Suppressor macrophage treated with lipopolysaccharide for 1 hour (primary cell): ENCODE data around the gene ITGAL.
"Not testable (repeated sequence)": the region's sequence is repeated elsewhere in the genome, so short reads cannot be mapped to it uniquely, and the experiment has no call there.

Experiments
- DNase-seq, 3 donors: peaks; one replicate each; pipeline ENCODE4 v3.0.0-alpha.2; 2020 to 2022

Gene ITGAL

DNA sequence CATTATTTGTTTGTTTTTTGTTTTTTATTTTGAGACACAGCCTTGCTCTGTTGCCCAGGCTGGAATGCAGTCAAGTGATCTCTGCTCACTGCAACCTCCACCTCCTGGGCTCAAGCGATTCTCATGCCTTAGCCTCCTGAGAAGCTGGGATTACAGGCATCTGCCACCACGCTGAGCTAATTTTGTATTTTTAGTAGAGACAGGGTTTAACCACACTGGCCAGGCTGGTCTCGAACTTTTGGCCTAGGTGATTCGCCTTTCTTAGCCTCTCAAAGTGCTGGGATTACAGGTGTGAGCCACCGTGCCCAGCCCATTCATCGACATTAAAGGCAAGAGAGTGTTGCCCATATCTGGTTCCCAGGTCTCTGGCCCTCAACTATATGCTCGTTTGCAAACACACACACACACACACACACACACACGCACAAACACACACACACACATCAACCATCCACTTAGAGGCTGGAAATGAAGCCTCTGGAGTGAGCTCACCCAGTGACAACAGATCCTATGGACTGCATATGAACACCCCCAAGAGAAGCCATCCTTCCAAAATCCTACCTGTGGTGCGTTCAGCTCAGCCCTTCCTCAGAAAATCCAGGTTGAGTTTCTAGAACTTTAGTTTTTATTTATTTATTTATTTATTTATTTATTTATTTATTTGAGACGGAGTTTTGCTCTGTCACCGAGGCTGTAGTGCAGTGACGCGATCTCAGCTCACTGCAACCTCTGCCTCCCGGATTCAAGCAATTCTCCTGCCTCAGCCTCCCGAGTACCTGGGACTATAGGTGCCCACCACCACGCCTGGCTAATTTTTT lies 14.6 kb upstream of the ITGAL start:
- DNase-seq, result no peak

DNA sequence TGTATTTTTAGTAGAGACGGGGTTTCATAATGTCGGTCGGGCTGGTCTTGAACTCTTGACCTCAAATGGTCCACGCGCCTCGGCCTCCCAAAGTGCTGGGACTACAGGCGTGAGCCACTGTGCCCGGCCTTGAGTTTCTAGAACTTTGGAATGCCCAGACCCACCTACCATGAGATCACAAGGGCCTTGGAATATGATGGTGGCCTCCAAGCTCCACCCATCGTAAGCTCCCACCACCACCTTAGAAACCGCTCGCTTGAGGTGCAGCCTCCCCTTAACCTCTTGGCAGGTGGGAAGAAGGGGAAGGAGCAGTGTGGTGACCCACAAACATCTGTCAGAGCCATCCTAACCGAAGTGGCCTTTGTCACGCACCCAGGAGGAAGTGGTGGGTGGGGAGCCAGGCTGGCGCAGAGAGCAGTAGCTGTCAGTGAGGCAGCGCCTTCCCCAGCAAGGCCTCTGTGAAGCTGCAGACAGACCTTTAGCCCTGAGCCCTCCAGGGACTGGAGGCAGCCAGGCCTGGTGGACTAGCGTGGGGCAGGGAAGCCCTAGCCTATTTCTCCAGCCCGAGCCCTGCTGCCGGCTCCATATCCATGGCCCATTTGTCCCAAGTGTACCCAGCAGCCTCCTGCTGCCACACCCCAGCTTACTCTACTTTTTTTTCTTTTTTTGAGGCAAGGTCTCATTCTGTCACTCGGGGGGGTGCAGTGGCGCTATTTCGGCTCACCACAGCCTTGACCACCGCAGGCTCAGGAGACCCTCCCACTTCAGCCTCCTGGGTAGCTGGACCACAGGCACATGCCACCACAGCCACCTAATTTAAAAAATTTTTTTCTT lies 13.8 kb upstream of the ITGAL start:
- DNase-seq, result peak; percentile 87 to 89 (median 89)

DNA sequence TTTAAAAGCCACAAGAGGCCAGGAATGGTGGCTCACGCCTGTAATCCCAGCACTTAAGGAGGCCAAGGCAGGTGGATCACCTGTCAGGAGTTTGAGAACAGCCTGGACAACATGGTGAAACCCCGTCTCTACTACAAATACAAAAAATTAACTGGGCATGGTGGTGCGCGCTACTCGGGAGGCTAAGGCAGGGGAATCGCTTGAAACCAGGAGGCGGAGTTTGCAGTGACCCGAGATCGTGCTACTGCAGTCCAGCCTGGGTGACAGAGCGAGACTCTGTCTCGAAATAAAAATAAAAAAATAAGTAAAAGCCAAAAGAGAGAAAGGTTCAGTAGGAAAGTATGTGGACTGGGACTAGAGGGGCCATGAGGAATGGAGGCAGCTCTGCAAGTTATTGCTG lies 13.1 kb upstream of the ITGAL start:
- DNase-seq, result no peak

DNA sequence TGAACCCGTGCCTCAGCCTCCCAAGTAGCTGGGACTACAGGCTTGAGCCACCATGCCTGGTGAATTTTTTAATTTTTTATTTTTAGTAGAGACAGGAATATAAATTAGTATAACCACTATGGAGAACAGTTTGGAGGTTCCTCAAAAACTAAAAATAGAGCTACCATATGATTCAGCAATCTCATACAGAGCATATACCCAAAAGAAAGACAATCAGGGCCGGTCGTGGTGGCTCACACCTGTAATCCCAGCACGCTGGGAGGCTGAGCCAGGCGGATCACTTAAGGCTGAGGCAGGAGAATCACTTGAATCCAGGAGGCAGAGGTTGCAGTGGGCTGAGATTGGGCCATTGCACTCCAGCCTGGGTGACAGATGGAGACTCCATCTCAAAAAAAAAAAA lies 11.1 kb upstream of the ITGAL start:
- not testable (repeated sequence) for DNase-seq

DNA sequence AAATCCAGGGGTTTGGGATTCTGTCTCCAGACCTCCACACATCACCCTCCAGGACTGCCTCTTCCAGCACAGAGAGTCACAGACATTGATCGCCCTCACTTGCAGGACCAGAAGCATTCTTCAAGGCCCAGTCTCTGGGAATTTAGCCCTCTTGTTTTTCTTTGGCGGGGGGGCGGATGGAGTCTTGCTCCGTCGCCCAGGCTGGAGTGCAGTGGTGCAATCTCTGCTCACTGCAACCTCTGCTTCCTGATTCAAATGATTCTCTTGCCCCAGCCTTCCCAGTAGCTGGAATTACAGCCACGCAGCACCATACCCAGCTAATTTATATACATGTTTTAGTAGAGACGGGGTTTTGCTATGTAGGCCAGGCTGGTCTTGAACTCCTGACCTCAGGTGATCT lies 8.5 kb upstream of the ITGAL start:
- no peak for DNase-seq

DNA sequence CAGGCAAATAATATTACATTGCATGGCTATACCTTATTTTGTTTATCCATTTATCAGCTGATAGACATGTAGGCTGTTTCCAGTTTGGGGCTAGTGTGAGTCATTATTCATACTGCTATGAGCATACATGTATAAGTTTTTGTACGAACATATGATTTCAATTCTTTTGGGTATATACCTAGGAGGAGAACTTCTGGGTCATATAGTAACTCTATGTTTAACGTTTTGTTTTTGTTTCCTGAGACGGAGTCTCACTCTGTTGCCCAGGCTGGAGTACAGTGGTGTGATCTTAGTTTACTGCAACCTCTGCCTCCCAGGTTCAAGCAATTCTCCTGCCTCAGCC lies 2.4 kb upstream of the ITGAL start:
- no peak for DNase-seq

DNA sequence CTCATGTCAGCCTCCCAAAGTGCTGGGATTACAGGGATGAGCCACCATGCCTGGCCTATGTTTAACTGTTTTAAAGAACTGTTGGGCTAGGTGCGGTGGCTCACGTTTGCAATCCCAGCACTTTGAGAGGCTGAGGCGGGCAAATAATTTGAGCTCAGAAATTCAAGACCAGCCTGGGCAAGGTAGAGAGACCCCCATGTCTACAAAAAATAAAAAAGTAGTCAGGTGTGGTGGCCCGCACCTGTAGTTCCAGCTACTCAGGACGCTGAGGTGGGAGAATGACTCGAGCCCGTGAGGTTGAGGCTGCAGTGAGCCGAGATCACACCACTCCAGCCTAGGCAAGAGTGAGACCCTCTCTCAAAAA lies 1.9 kb upstream of the ITGAL start:
- no peak for DNase-seq

DNA sequence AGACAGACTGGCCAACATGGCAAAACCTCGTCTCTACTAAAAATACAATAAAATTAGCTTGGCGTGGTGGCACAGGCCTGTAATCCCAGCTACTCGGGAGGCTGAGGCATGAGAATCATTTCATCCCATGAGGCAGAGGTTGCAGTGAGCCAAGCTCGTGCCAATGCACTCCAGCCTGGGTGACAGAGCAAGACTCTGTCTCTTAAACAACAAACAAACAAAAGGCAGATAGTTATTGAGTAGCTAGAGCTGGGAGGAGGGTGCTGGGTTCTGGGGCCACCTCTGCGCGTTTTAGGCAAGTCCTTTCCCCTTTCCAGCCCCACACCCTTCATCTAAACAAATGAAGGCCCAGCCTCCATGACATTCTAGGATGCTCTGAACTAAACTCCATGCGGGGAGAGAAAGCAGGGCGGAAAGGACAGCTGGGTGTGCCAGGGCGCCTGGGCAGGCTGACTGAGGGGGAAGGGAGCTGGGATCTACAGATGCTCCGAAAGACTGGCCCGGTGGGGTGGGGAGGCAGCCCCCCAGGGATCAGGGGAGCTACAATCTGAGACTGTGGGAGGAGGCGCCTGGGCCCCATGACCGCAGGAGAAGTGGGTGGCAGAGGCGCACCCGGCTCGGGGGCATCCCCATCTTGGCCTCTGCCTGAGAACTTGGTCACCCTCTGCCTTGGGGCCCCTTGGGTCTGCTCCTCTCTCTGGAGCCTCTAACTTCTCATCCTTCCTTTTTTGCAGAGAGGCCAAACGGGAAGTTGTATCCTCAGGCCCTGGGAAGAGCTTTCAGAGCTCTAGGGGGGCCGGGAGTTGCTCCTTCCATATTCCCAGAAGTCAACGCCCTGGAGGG lies 910 bp downstream of the ITGAL start:
- DNase-seq, result peak; percentile 73 to 83 (median 78)

DNA sequence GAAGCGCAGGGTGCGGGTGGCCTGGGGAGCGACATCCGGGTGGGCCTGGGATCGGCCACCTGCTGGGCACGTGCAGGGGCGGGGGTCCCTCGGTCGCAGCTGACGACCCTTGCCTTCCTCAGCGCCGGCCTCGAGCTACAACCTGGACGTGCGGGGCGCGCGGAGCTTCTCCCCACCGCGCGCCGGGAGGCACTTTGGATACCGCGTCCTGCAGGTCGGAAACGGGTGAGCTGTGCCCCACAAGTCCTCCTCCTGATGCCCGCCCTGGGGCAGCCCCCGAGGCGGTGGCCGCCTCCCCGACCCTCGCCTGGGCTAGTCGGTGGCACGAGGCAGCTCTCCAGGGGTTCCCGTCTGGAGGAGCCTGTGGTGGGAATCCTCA lies 1.5 kb downstream of the ITGAL start:
- no peak for DNase-seq

DNA sequence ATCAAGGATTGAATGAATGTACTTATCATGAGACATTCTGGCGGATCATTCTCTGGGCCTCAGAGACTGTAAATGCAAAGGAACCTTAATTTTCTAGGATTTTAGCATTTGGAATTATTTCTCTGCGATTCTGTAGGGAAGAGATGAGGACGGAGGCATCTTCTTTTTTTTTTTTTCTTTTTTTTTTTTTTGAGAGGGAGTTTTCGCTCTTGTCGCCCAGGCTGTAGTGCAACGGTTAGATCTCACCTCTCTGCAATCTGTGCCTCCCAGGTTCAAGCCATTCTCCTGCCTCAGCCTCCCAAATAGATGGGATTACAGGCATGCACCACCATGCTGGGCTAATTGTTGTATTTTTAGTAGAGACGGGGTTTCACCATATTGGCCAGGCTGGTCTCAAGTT lies 2.1 kb downstream of the ITGAL start:
- DNase-seq, result no peak

DNA sequence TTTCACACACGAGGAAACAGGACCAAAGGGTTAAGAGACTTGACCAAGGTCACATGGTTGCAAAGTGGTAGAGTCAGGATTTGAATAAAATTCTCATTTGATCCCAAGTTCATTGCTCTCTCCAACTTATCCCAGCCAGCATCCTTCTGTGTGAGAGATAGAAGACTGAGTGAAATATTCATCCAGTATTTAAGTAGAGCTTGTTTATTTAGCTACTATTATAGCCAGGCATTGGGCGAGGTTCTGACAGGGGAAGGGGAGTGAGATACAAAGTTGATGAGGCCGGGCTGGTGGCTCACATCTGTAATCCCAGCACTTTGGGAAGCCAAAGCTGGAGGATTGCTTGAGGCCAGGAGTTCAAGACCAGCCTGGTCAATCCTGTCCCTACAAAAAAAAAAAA lies 4.4 kb downstream of the ITGAL start:
- DNase-seq, result no peak

DNA sequence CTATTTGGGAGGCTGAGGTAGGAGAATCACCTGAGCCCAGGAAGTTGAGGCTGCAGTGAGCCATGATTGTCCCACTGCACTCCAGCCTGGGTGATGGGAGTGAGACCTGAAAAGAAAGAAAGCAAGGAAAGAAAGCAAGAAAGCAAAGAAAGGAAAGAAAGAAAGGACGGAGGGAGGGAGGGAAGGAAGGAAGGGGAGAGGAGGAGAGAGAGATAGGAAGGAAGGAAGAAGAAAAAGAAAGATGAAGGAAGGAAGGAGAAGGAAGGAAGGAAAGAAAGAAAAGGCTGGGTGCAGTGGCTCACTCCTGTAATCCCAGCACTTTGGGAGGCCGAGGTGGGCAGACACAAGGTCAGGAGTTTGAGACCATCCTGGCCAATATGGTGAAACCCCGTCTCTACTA lies 5.2 kb downstream of the ITGAL start:
- not testable (repeated sequence) for DNase-seq

DNA sequence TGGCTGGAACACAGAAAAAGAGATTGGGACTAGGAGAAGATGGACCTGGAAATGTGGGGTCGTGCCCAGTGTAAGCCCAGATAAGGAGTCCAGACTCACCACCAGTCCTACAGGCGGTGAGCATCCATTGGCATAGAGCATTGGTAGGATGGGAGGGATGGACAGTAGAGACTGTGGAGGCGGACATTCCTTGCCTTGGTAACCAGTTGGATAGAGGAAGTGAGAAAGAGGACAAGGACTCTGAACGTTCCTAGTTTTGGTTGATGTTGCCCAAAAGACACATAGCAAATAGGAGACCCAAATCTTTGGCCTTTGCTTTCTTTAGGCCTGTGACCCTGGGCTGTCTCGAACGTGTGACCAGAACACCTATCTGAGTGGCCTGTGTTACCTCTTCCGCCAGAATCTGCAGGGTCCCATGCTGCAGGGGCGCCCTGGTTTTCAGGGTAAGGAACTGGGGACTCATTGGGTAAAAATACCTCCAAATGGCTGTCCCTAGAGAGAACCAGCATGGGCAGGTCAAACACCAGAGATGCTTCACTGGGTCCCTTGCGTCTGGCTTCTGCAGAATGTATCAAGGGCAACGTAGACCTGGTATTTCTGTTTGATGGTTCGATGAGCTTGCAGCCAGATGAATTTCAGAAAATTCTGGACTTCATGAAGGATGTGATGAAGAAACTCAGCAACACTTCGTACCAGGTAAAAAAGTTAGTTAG lies 6.4 kb downstream of the ITGAL start:
- peak; percentile 33 to 52 (median 47) for DNase-seq

DNA sequence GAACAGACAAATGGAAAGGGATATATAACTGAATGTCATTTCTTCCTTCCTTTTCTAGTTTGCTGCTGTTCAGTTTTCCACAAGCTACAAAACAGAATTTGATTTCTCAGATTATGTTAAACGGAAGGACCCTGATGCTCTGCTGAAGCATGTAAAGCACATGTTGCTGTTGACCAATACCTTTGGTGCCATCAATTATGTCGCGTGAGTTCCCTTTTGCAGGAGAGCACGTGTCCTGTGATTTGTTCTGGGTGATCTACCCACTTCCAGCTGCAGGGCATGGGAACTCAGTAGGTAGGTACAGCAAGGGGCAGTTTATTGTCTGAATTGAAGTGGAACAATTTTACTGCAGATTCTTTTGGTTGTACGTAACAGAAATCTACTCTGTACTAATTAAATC lies 8.8 kb downstream of the ITGAL start:
- no peak for DNase-seq

DNA sequence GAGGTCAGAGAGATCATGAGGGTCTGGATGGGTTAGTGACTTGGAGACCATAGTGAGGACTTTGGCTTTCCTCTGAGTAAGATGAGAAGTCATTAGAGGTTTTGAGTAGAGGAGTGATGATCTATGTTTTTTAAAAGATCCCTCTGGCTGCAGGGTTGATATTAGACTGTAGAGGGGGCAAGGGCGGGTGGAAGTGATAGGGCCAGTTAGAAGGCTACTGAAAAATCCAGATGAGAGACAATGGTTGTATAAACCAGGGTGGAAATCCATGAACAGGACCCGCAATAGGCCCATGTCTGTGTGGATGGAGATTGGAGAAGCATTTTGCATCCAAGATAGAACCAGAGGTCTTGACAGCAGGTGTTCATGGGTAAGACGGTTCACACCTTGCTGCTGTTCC lies 9.8 kb downstream of the ITGAL start:
- no peak for DNase-seq

DNA sequence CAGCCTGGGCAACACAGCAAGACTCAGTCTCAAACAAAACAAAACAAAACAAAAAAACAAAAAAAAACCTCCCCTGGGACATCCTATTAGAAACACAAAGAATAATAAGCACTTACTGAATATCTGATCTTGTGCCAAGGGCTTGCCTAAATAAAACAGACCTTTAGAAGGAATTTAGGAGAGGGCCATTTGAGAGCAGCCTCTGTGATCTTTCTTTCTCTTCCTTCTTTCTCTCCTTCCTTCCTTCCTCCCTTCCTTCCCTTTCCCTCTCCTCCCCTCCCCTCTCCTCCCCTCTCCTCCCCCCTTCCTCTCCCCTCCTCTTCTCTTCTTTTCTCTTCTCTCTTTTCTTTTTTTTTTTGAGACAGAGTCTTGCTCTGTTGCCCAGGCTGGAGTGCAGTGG lies 12.3 kb downstream of the ITGAL start:
- DNase-seq, result no peak

DNA sequence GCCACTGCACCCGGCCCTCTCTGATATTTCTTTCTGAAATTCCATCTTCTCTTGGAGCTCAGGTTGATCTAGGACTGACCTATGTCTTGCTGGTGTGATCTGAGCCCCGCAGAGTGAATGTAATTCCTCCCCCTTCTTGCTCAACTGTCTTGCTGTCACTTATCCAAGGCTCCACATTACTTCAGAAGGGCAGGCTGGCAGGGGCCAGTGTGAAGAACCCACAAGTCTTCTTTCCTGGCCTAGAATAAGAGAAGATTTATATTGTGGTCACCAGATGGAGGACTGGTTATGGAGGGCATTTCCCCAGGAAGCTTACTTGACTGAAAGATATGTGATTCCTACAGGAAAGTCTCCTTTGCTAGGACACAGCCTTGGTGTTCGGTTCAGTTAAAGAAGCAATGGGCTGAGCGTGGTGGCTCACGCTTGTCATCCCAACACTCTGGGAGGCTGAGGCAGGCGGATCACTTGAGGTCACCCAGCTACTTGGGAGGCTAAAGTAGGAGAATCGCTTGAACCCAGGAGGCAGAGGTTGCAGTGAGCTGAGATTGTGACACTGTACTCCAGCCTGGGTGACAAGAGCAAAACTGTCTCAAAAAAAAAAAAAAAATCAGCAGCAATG lies 13.4 kb downstream of the ITGAL start:
- DNase-seq, result no peak

DNA sequence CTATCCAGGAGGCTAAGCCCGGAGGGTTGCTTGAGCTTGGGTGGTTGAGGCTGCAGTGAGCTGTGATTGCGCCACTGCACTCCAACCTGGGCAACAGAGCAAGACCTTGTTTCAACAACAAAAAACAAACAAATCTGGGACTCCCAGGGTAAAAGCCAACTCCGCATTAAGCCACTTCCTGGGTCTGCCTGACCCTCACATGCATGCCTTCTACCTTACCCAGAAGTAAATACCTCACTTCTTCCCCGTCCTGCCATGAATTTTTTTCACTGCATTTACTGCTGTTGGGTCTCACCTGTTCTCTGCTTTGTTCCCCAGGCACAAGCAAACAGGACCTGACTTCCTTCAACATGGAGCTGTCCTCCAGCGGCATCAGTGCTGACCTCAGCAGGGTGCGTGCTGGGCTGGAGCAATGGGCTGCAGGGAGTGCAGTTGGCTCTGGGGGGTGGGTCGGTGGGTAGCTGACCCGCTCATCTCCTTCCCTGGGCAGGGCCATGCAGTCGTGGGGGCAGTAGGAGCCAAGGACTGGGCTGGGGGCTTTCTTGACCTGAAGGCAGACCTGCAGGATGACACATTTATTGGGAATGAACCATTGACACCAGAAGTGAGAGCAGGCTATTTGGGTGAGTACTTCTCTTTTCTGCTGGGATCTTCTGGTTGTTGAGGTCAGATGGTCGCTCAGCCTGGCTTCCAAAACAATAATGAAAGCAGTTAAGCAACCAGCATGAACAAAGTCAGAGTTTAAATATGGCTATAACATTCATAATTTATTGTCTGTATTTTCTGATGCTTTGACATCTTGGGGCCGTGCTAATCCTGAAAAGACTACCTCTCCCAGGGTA lies 16.4 kb downstream of the ITGAL start:
- DNase-seq, result peak; percentile 56 to 78 (median 69)

DNA sequence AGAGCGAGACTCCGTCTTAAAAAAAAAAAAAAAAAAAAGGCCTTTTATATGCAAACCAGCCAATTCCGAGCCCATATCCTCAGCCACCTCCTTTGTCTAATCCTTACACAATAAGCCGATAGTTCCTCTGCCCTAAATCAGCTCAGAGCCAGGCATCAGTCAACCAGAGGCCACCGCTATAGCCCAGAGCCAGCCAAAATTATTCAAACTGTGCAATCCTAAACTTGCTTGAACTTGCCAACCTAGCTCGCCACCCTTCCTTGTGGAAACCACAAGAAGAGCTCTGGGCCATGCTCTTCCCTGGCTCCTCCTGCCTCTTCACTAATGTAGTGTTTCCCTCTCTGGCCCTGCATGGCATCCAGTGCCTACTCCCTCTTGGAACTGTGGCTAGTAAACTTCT lies 17.7 kb downstream of the ITGAL start:
- DNase-seq, result no peak

DNA sequence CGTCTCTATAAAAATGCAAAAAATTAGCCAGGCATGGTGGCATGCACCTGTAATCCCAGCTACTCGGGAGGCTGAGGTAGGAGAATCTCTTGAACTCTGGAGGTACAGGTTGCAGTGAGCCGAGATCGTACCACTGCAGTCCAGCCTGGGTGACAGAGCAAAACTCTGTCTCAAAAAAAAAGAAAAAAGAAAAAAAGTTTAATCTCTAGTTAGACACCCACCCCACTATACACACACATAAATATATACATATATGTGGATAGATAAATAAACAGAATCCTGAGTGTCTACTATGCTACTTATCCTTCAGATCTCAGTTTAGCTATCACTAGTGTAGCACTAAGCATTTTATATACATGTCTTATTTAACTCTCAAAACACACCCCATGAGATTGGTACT lies 18.7 kb downstream of the ITGAL start:
- DNase-seq, result no peak

DNA sequence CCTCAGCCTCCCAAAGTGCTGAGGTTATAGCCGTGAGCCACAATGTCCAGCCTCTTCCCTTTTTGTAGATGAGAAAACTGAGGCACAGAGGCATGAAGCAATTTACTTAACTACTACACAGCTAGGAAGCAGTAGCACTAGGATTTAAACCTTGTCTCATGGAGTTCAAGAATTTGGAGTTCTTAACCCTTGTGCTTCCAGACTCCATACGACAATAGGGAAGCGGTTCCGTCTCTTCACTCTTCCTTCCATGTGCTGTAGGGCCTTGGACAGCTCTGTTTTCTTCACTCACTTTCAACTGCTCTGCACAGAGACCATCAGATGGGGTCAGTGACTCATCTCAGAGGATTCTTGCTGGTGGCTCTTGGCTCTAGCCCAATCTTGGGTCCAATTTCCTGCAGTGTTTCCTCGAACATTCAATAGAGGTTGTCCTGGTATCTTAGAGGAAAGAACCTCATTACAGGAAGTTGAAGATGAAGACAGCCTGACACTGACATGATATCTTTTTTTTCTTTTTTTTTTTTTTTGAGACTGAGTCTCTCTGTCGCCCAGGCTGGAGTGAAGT lies 19.3 kb downstream of the ITGAL start:
- DNase-seq, result peak; percentile 53 to 70 (median 54)
